ENCODE measurements around the gene GJA4.

DNA sequence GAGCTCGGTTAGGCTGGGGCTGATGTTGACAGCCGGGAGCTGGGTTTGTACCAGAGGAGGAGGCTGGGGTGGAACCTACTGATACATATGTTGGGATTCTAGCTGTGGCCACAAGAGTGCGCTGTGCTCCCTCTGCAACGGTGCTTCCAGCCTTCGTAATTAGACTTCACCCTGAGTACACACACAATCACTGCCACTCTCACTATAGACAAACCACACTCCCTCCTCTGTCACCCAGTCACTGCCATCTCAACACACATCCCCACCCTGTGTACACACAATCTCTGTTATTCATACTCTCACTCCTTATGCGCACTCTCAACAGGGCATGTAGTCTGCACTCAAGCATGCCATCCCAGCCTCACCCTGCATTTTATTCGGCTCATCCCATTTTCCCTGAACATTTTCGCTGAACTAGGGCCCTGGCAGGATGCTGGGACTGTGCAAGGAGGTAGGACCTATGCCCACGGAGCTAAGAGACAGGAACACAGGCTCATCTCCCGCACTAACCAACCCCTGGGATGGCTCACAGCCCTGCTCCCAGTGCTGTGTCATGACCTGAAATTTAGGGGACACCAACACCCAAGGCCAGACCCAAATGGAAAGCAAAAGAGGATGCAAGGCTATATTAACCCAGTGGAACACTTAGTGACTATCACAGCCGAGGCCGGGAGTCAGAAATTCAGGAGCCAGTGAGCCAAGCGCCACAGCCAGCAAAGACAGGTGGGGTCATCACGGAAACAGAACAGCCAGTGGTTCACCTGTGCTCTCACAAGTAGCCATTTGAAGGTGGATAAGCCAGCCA lies 6.1 kb upstream of the GJA4 start:
- TF ChIP-seq, protein P1, sequence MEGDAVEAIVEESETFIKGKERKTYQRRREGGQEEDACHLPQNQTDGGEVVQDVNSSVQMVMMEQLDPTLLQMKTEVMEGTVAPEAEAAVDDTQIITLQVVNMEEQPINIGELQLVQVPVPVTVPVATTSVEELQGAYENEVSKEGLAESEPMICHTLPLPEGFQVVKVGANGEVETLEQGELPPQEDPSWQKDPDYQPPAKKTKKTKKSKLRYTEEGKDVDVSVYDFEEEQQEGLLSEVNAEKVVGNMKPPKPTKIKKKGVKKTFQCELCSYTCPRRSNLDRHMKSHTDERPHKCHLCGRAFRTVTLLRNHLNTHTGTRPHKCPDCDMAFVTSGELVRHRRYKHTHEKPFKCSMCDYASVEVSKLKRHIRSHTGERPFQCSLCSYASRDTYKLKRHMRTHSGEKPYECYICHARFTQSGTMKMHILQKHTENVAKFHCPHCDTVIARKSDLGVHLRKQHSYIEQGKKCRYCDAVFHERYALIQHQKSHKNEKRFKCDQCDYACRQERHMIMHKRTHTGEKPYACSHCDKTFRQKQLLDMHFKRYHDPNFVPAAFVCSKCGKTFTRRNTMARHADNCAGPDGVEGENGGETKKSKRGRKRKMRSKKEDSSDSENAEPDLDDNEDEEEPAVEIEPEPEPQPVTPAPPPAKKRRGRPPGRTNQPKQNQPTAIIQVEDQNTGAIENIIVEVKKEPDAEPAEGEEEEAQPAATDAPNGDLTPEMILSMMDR (IDR thresholded peaks at IDR 0.05): peak; percentile 57 to 90 (median 76)
- no peak for TF ChIP-seq POLR2A (IDR thresholded peaks at IDR 0.05)

All from esophagus squamous epithelium (tissue), 4 donors.